ENCODE data around the gene FUZ.

The FUZ gene

DNA sequence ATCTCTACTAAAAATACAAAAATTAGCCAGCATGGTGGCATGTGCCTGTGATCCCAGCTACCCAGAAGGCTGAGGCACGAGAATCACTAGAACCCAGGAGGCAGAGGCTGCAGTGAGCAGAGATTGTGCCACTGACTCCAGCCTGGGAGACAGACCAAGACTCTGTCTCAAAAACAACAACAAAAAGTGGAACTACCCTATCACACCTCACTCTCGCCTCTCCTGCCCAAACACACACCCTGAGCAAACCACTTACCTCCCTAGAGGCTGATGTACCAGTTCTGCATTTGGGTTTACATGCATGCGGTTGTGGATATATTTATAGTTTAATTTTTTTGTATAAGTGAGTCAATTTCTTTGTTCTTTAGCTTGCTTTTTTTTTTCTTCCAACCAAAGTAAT lies 30.2 kb upstream of the FUZ start (continued):
- TF ChIP-seq, protein P1, sequence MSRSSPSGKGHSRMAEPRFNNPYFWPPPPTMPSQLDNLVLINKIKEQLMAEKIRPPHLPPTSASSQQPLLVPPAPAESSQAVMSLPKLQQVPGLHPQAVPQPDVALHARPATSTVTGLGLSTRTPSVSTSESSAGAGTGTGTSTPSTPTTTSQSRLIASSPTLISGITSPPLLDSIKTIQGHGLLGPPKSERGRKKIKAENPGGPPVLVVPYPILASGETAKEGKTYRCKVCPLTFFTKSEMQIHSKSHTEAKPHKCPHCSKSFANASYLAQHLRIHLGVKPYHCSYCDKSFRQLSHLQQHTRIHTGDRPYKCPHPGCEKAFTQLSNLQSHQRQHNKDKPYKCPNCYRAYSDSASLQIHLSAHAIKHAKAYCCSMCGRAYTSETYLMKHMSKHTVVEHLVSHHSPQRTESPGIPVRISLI (tag by site-specific recombination; IDR thresholded peaks at IDR 0.05), result no peak
- TF ChIP-seq ZNF626 (tag by site-specific recombination; IDR thresholded peaks at IDR 0.05) (no peak), ZNF654 (tag by site-specific recombination; IDR thresholded peaks at IDR 0.05; ENCODE audit: low read depth) (no peak), ZSCAN16 (tag by site-specific recombination; IDR thresholded peaks at IDR 0.05) (no peak), ZBTB48 (tag by site-specific recombination; IDR thresholded peaks at IDR 0.05) (no peak), REPIN1 (tag by site-specific recombination; IDR thresholded peaks at IDR 0.05; ENCODE audit: low read depth) (no peak), ZNF501 (tag by site-specific recombination; IDR thresholded peaks at IDR 0.05) (no peak), ZNF558 (tag by site-specific recombination; IDR thresholded peaks at IDR 0.05) (no peak), ZNF549 (tag by site-specific recombination; IDR thresholded peaks at IDR 0.05) (no peak), ZNF660 (tag by site-specific recombination; IDR thresholded peaks at IDR 0.05) (no peak), INSM2 (tag by site-specific recombination; IDR thresholded peaks at IDR 0.05) (no peak)

GRCh38 chr19:49840736-49841249 lies 27.7 kb upstream of the FUZ start:
- TF ChIP-seq ZBTB26 (tag by site-specific recombination; optimal IDR thresholded peaks at IDR 0.05) (no peak), ZNF600 (tag by site-specific recombination; IDR thresholded peaks at IDR 0.05) (peak; percentile 40; the same call in 1 of the 2 replicates)
- peaks cover 6 to 55% of the 10 kb centered on the region in 2 experiments for H3K36me3 ChIP-seq (ENCODE audit: control insufficient read depth in 2 of 2, insufficient read depth in 1 of 2, low read length in 2 of 2)
- no peaks in the 10 kb centered on the region for H3K9me3 ChIP-seq (ENCODE audit: control insufficient read depth, insufficient read depth, low read depth, low read length)
- no peak overlapping the region for H3K27ac ChIP-seq (ENCODE audit: extremely low read depth, low read depth, low read length)
- no peak overlapping the region for H3K4me3 ChIP-seq (ENCODE audit: low read depth, low read length)
- no peaks in the 10 kb centered on the region for H3K4me1 ChIP-seq (ENCODE audit: control insufficient read depth, insufficient read depth, low read length)
- ChIA-PET CTCF (no interaction called here), POLR2A (no interaction called here)

DNA sequence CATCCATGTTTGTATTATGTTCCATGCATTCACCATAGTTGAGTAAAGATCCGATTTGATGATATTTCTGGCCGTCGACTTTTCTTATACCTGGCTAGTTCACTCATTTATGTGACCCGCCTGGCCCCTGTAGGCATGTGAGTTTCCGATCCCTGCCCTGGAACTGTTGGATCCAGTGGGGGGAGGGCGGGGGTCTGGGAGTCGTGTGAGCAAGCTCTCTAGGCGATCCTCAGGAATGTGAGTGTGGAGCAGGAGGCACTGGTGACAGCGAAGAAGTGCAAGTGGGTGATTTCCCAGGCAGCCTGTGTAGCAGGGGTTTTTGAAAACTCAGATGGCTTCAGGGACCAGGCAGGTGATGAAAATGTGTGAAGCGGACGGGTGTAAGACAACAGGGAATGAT lies 27.2 kb upstream of the FUZ start:
- Histone ChIP-seq H3K4me1 (ENCODE audit: control insufficient read depth, insufficient read depth, low read length) (no peaks in the 10 kb centered on the region), H3K9me3 (ENCODE audit: control insufficient read depth, insufficient read depth, low read depth, low read length) (no peaks in the 10 kb centered on the region), H3K27ac (ENCODE audit: extremely low read depth, low read depth, low read length) (no peak overlapping the region), H3K4me3 (ENCODE audit: low read depth, low read length) (no peak overlapping the region), H3K36me3 (ENCODE audit: control insufficient read depth in 2 of 2, insufficient read depth in 1 of 2, low read length in 2 of 2) (peaks cover 6 to 59% of the 10 kb centered on the region in 2 experiments)
- CTCF ChIA-PET, result no interaction called here
- POLR2A ChIA-PET, result interaction anchor here (1.0 kb wide), 1 partner anchor 10 kb away, joined by 3 read pairs; no protein-coding TSS in a partner anchor
- no peak for TF ChIP-seq ZSCAN5A (tag by site-specific recombination; IDR thresholded peaks at IDR 0.05)
- no peak for TF ChIP-seq ATF2 (tag by site-specific recombination; IDR thresholded peaks at IDR 0.05; ENCODE audit: low read depth)
- TF ChIP-seq IKZF3 (tag by site-specific recombination; IDR thresholded peaks at IDR 0.05), result no peak
- TF ChIP-seq, protein P2, sequence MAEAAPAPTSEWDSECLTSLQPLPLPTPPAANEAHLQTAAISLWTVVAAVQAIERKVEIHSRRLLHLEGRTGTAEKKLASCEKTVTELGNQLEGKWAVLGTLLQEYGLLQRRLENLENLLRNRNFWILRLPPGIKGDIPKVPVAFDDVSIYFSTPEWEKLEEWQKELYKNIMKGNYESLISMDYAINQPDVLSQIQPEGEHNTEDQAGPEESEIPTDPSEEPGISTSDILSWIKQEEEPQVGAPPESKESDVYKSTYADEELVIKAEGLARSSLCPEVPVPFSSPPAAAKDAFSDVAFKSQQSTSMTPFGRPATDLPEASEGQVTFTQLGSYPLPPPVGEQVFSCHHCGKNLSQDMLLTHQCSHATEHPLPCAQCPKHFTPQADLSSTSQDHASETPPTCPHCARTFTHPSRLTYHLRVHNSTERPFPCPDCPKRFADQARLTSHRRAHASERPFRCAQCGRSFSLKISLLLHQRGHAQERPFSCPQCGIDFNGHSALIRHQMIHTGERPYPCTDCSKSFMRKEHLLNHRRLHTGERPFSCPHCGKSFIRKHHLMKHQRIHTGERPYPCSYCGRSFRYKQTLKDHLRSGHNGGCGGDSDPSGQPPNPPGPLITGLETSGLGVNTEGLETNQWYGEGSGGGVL (tag by site-specific recombination; IDR thresholded peaks at IDR 0.05), result no peak
- TF ChIP-seq ZXDB (tag by site-specific recombination; IDR thresholded peaks at IDR 0.05), result no peak
- no peak for TF ChIP-seq YY1 (tag by site-specific recombination; IDR thresholded peaks at IDR 0.05)
- TF ChIP-seq ZNF488 (tag by site-specific recombination; IDR thresholded peaks at IDR 0.05), result no peak
- TF ChIP-seq ZNF146 (tag by site-specific recombination; IDR thresholded peaks at IDR 0.05), result no peak
- no peak for TF ChIP-seq ZNF433 (tag by site-specific recombination; IDR thresholded peaks at IDR 0.05; ENCODE audit: low read depth)

Data from HEK293 (cell line).